Inflammatory macrophage treated with lipopolysaccharide for 1 hour (primary cell): ENCODE data around the gene FARSB.
"Not testable (repeated sequence)": the region's sequence is repeated elsewhere in the genome, so short reads cannot be mapped to it uniquely, and the experiment has no call there.

Experiments used
- DNase-seq, 2 donors: peaks; one replicate each; pipeline ENCODE4 v3.0.0-alpha.2; 2020 to 2022

FARSB gene

GRCh38 chr2:222604749-222605515 lies 51.0 kb downstream of the FARSB start:
- DNase-seq = no peak

- DNase-seq = no peak
These were observed 52.4 kb downstream of the FARSB start for GRCh38 chr2:222603501-222603900.

- no peak for DNase-seq
These were observed 57.3 kb downstream of the FARSB start for GRCh38 chr2:222598611-222599010.

- no peak for DNase-seq
These were observed 60.3 kb downstream of the FARSB start for GRCh38 chr2:222595581-222595980.

GRCh38 chr2:222594679-222595078 lies 61.2 kb downstream of the FARSB start:
- peak in 1 of 2 donors; percentile 14 for DNase-seq

- DNase-seq = no peak
These were observed 63.7 kb downstream of the FARSB start for GRCh38 chr2:222592176-222592575.

- DNase-seq = no peak
These were observed 64.2 kb downstream of the FARSB start for GRCh38 chr2:222591661-222592060.

- not testable (repeated sequence) for DNase-seq
These were observed 71.3 kb downstream of the FARSB start for GRCh38 chr2:222584589-222584988.

- peak in 1 of 2 donors; percentile 10 for DNase-seq
These were observed 73.0 kb downstream of the FARSB start for GRCh38 chr2:222582928-222583327.

GRCh38 chr2:222577341-222577740 lies 78.6 kb downstream of the FARSB start:
- DNase-seq = no peak

- DNase-seq = no peak
These were observed 79.5 kb downstream of the FARSB start for GRCh38 chr2:222576171-222577081.

GRCh38 chr2:222575618-222576017 lies 80.3 kb downstream of the FARSB start:
- no peak for DNase-seq

- DNase-seq = no peak
These were observed 83.1 kb downstream of the FARSB start for GRCh38 chr2:222572751-222573174.

GRCh38 chr2:222572264-222572721 lies 83.6 kb downstream of the FARSB start:
- DNase-seq = no peak

- no peak for DNase-seq
These were observed 86.1 kb downstream of the FARSB start for GRCh38 chr2:222569826-222570225.

GRCh38 chr2:222568865-222569264 lies 87.0 kb downstream of the FARSB start:
- no peak for DNase-seq

- no peak for DNase-seq
These were observed 89.7 kb downstream of the FARSB start for GRCh38 chr2:222566229-222566628.

- DNase-seq = no peak
These were observed 92.0 kb downstream of the FARSB start for GRCh38 chr2:222563936-222564335.

- no peak for DNase-seq
These were observed 92.7 kb downstream of the FARSB start for GRCh38 chr2:222563106-222563718.

- DNase-seq = peak; percentile 43 to 85
These were observed 93.9 kb downstream of the FARSB start for GRCh38 chr2:222561817-222562645.

- no peak for DNase-seq
These were observed 94.7 kb downstream of the FARSB start for GRCh38 chr2:222561151-222561550.

GRCh38 chr2:222554517-222554916 lies 101.4 kb downstream of the FARSB start:
- no peak for DNase-seq
